Suprapubic skin (tissue), 4 donors: ENCODE data around the gene SAAL1.

ENCODE experiments used
- EP300 ChIP-seq: sonication (generic); formaldehyde crosslinking; IDR thresholded peaks from one replicate; pipeline ENCODE4 v1.6.1; 2017; ENCODE audit warnings: antibody characterized with exemption
- POLR2A ChIP-seq, 2 donors: fragments of 450-650 bp; IDR thresholded peaks; one replicate each; pipeline ENCODE4 v1.6.1; 2017; ENCODE audit warnings: antibody characterized with exemption in 2 of 2, mild to moderate bottlenecking in 2 of 2, moderate library complexity in 2 of 2
- POLR2AphosphoS5 ChIP-seq, 3 donors: sonication (generic); formaldehyde crosslinking; IDR thresholded peaks; one replicate each; pipeline ENCODE4 v1.6.1; 2017; ENCODE audit warnings: antibody characterized with exemption in 3 of 3
- TF ChIP-seq, protein P1 (sequence below), 2 donors: fragments of 200-600 bp in 1 of 2; fragments of 450-650 bp in 1 of 2; sonication (generic) in 1 of 2; IDR thresholded peaks; one replicate each; pipeline ENCODE4 v1.5.1; 2016 to 2019; ENCODE audit warnings: antibody characterized with exemption in 2 of 2, mild to moderate bottlenecking in 1 of 2, moderate library complexity in 1 of 2

- no peak for TF ChIP-seq POLR2A (IDR thresholded peaks at IDR 0.05)
- TF ChIP-seq, protein P1, sequence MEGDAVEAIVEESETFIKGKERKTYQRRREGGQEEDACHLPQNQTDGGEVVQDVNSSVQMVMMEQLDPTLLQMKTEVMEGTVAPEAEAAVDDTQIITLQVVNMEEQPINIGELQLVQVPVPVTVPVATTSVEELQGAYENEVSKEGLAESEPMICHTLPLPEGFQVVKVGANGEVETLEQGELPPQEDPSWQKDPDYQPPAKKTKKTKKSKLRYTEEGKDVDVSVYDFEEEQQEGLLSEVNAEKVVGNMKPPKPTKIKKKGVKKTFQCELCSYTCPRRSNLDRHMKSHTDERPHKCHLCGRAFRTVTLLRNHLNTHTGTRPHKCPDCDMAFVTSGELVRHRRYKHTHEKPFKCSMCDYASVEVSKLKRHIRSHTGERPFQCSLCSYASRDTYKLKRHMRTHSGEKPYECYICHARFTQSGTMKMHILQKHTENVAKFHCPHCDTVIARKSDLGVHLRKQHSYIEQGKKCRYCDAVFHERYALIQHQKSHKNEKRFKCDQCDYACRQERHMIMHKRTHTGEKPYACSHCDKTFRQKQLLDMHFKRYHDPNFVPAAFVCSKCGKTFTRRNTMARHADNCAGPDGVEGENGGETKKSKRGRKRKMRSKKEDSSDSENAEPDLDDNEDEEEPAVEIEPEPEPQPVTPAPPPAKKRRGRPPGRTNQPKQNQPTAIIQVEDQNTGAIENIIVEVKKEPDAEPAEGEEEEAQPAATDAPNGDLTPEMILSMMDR (IDR thresholded peaks at IDR 0.05), result no peak
- no peak for TF ChIP-seq POLR2AphosphoS5 (IDR thresholded peaks at IDR 0.05)
- no peak for TF ChIP-seq EP300
Measured at GRCh38 chr11:18111005-18111404, 5.1 kb upstream of the SAAL1 start.
